SU-DHL-6 (cell line): ENCODE results near the gene SPHK2.

ENCODE experiments used
- H2AFZ ChIP-seq: fragments of 200-600 bp; sonication (generic); 2 replicates; pipeline ENCODE4 v1.6.1; 2014; ENCODE audit warnings: low read depth, mild to moderate bottlenecking, moderate library complexity, mixed read lengths, antibody characterized with exemption, low read length; ENCODE audit not compliant: severe bottlenecking
- H3F3A ChIP-seq: fragments of 200-600 bp; shearing (Covaris generic); 2 replicates; pipeline ENCODE4 v1.6.0; 2016; ENCODE audit warnings: antibody characterized with exemption, mild to moderate bottlenecking; ENCODE audit not compliant: insufficient read depth
- H3K27ac ChIP-seq: fragments of 200-600 bp; sonication (generic); 2 replicates; pipeline ENCODE4 v1.5.1; 2016; ENCODE audit warnings: low read depth, mild to moderate bottlenecking, low read length, moderate library complexity, mixed read lengths
- H3K27me3 ChIP-seq: fragments of 200-600 bp; sonication (generic), shearing (Covaris generic); 2 replicates; pipeline ENCODE4 v1.6.0; 2014; ENCODE audit warnings: mild to moderate bottlenecking, low read length
- H3K36me3 ChIP-seq: fragments of 200-600 bp; sonication (generic); 2 replicates; pipeline ENCODE4 v1.6.1; 2014; ENCODE audit warnings: mild to moderate bottlenecking, low read length, mixed read lengths
- H3K4me2 ChIP-seq: fragments of 300-600, 200-600 bp; shearing (Covaris generic), sonication (generic); 2 replicates; pipeline ENCODE4 v1.6.0; 2014; ENCODE audit warnings: low read length, low read depth, mild to moderate bottlenecking; ENCODE audit not compliant: poor library complexity, severe bottlenecking
- H3K4me3 ChIP-seq: fragments of 200-600 bp; sonication (generic); 2 replicates; pipeline ENCODE4 v1.5.1; 2014; ENCODE audit warnings: antibody characterized with exemption, low read length, mild to moderate bottlenecking, mixed read lengths; ENCODE audit not compliant: insufficient read depth, poor library complexity, severe bottlenecking
- H3K79me2 ChIP-seq: fragments of 200-600 bp; sonication (generic); 2 replicates; pipeline ENCODE4 v1.6.1; 2014; ENCODE audit warnings: mild to moderate bottlenecking, low read length, moderate library complexity; ENCODE audit not compliant: insufficient read depth
- H3K9ac ChIP-seq: fragments of 200-600 bp; sonication (generic); 2 replicates; pipeline ENCODE4 v1.7.0; 2014; ENCODE audit warnings: mild to moderate bottlenecking, low read length
- H3K9me2 ChIP-seq: fragments of 200-600 bp; sonication (generic); replicated peaks from 2 replicates; pipeline ENCODE4 v1.6.1; 2014; ENCODE audit warnings: low read length; ENCODE audit not compliant: insufficient read depth
- H3K9me3 ChIP-seq: fragments of 200-600 bp; sonication (generic); 2 replicates; pipeline ENCODE4 v1.6.1; 2014; ENCODE audit warnings: low read length, mixed read lengths; ENCODE audit not compliant: insufficient read depth
- H4K20me1 ChIP-seq: fragments of 200-600 bp; sonication (generic); 2 replicates; pipeline ENCODE4 v1.6.1; 2014; ENCODE audit warnings: low read depth, mild to moderate bottlenecking, antibody characterized with exemption, low read length, moderate library complexity, mixed read lengths
- CTCF ChIP-seq: fragments of 200-600 bp; sonication (generic); IDR thresholded peaks from one replicate; pipeline ENCODE4 v1.5.1; 2017; ENCODE audit warnings: antibody characterized with exemption, mild to moderate bottlenecking, low read length, moderate library complexity; ENCODE audit not compliant: insufficient read depth, poor library complexity, severe bottlenecking
- EZH2phosphoT487 ChIP-seq: fragments of 200-600 bp; sonication (generic), shearing (Covaris generic); conservative IDR thresholded peaks from 2 replicates; pipeline ENCODE4 v1.6.1; 2018; ENCODE audit warnings: mild to moderate bottlenecking, antibody characterized with exemption, low read length, moderate library complexity, mixed read lengths

Gene SPHK2

GRCh38 chr19:48582168-48582567, 37.1 kb upstream of the SPHK2 start:
- no peaks in the 10 kb centered on the region for H3K9me3 ChIP-seq
- no peaks in the 10 kb centered on the region for H3K79me2 ChIP-seq
- no peaks in the 10 kb centered on the region for H3F3A ChIP-seq
- no peak overlapping the region for H3K4me3 ChIP-seq
- no peaks in the 10 kb centered on the region for H4K20me1 ChIP-seq
- H3K9me2 ChIP-seq = no peaks in the 10 kb centered on the region
- no peak for TF ChIP-seq CTCF
- TF ChIP-seq EZH2phosphoT487 = no peak
- no peak overlapping the region for H2AFZ ChIP-seq
- no peaks in the 10 kb centered on the region for H3K27me3 ChIP-seq
- no peaks in the 10 kb centered on the region for H3K36me3 ChIP-seq
- no peak overlapping the region for H3K9ac ChIP-seq
- no peak overlapping the region for H3K4me2 ChIP-seq
- H3K27ac ChIP-seq = no peak overlapping the region

- Histone ChIP-seq H4K20me1 (no peaks in the 10 kb centered on the region), H3K36me3 (no peaks in the 10 kb centered on the region), H2AFZ (no peak overlapping the region), H3K4me2 (no peak overlapping the region), H3K4me3 (no peak overlapping the region), H3K27ac (no peak overlapping the region), H3K9me2 (no peaks in the 10 kb centered on the region), H3F3A (no peaks in the 10 kb centered on the region), H3K9me3 (no peaks in the 10 kb centered on the region), H3K79me2 (no peaks in the 10 kb centered on the region), H3K27me3 (no peaks in the 10 kb centered on the region), H3K9ac (no peak overlapping the region)
- TF ChIP-seq CTCF = no peak
These were observed 31.9 kb upstream of the SPHK2 start for GRCh38 chr19:48587387-48587786.

GRCh38 chr19:48588670-48589401, 30.5 kb upstream of the SPHK2 start:
- TF ChIP-seq CTCF = peak; percentile 96
- TF ChIP-seq EZH2phosphoT487 = no peak
- H3K4me3 ChIP-seq = no peak overlapping the region
- H3K4me2 ChIP-seq = peak overlapping the region; percentile 44
- H3K9me3 ChIP-seq = no peaks in the 10 kb centered on the region
- no peaks in the 10 kb centered on the region for H3K9me2 ChIP-seq
- H3F3A ChIP-seq = no peaks in the 10 kb centered on the region
- H3K9ac ChIP-seq = peak overlapping the region; percentile 12; the same call in 1 of the 2 replicates
- no peaks in the 10 kb centered on the region for H3K79me2 ChIP-seq
- H3K36me3 ChIP-seq = no peaks in the 10 kb centered on the region
- no peak overlapping the region for H3K27ac ChIP-seq
- H2AFZ ChIP-seq = peak overlapping the region; percentile 10
- H3K27me3 ChIP-seq = no peaks in the 10 kb centered on the region
- no peaks in the 10 kb centered on the region for H4K20me1 ChIP-seq
